Activated naive CD8-positive, alpha-beta T cell treated with anti-CD3 and anti-CD28 coated beads, Interleukin-2, amount 10 ng/mL, durations not matched to agents 7 days and 5 days (primary cell): ENCODE data around the gene ANXA11. TPM values are rescaled to one million over a fixed set of nuclear protein-coding genes. Genes with fewer than 3 reads are reported as not detected.
"Not testable (repeated sequence)": the region's sequence is repeated elsewhere in the genome, so short reads cannot be mapped to it uniquely, and the experiment has no call there.

Experiments
- ATAC-seq: fragments of 150-1000 bp; cut with Tn5 transposase; one replicate; pipeline ENCODE4 v1.10.0; 2021; ENCODE audit warnings: low read depth, moderate library complexity
- POLR2A ChIA-PET: fragments of 350-600 bp; sonication (Branson Sonifier 250); formaldehyde crosslinking; loops from one replicate; lab custom pipeline; 2021; ENCODE audit warnings: antibody characterized with exemption; lab: Charles Lee
- DNase-seq: peaks from one replicate; pipeline ENCODE4 v3.0.0; 2021
- H3K27ac Mint-ChIP-seq: one replicate; pipeline ENCODE4 v1.8.0; 2022; ENCODE audit warnings: mild to moderate bottlenecking, mixed read lengths
- H3K27me3 Mint-ChIP-seq: one replicate; pipeline ENCODE4 v1.8.0; 2022; ENCODE audit warnings: mild to moderate bottlenecking, moderate library complexity, mixed read lengths
- H3K36me3 Mint-ChIP-seq: one replicate; pipeline ENCODE4 v1.8.0; 2021; ENCODE audit warnings: mild to moderate bottlenecking, mixed read lengths
- H3K4me1 Mint-ChIP-seq: one replicate; pipeline ENCODE4 v1.8.0; 2021; ENCODE audit warnings: mixed read lengths
- H3K4me3 Mint-ChIP-seq: one replicate; pipeline ENCODE4 v1.8.0; 2022; ENCODE audit warnings: mild to moderate bottlenecking, moderate library complexity, mixed read lengths
- H3K9me3 Mint-ChIP-seq: one replicate; pipeline ENCODE4 v1.8.0; 2021; ENCODE audit warnings: mixed read lengths
- total RNA-seq, 2 experiments: library from RNA; stranded (reverse); gene quantifications; one replicate each; pipeline ENCODE4 v1.2.3, GENCODE V29; 2021

Gene ANXA11
- total RNA-seq = 100 to 1,000 TPM; 263 to 277 TPM

GRCh38 chr10:80205477-80206276 lies at the start of gene ANXA11:
Gene ANXA11 (minus strand): TSS chr10:80205537. CDS start chr10:80172861, 32,676 bp downstream.
- Mint-ChIP-seq H3K36me3 (peaks cover 19% of the 10 kb centered on the region), H3K9me3 (no peaks in the 10 kb centered on the region), H3K27me3 (peaks cover 2% of the 10 kb centered on the region), H3K4me3 (peak within 1 kb of the TSS; percentile 93), H3K4me1 (peaks cover 37% of the 10 kb centered on the region), H3K27ac (peak within 1 kb of the TSS; percentile 92)
- ATAC-seq (peak; percentile 80), DNase-seq (peak; percentile 86)
- POLR2A ChIA-PET = interaction anchor here (0.6 to 3.5 kb wide), 8 partner anchors 9 to 267 kb away, joined by 3 to 34 read pairs (median 4); no protein-coding TSS in a partner anchor

GRCh38 chr10:80254726-80255125 lies 49.4 kb upstream of the ANXA11 start:
- H3K27ac Mint-ChIP-seq, POLR2A ChIA-PET: not testable (repeated sequence)
- H3K4me1 Mint-ChIP-seq = peaks cover 16% of the 10 kb centered on the region

GRCh38 chr10:80253963-80254271 lies 48.6 kb upstream of the ANXA11 start:
- H3K27me3 Mint-ChIP-seq, H3K4me3 Mint-ChIP-seq, H3K9me3 Mint-ChIP-seq, ATAC-seq, DNase-seq, H3K36me3 Mint-ChIP-seq: not testable (repeated sequence)
- Mint-ChIP-seq H3K27ac (peak overlapping the region; percentile 95), H3K4me1 (peaks cover 16% of the 10 kb centered on the region)
- POLR2A ChIA-PET = interaction anchor here (1.0 kb wide), 1 partner anchor 175 kb away, joined by 3 read pairs; the partner anchor contains the start of gene TMEM254

More at GRCh38 chr10:80254726-80255125, 49.4 kb upstream of the ANXA11 start:
- H3K27me3 Mint-ChIP-seq, H3K4me3 Mint-ChIP-seq, DNase-seq, ATAC-seq, H3K9me3 Mint-ChIP-seq, H3K36me3 Mint-ChIP-seq: not testable (repeated sequence)

- H3K27me3 Mint-ChIP-seq = peaks cover 8% of the 10 kb centered on the region
- H3K36me3 Mint-ChIP-seq = no peaks in the 10 kb centered on the region
- POLR2A ChIA-PET = interaction anchor here (1.0 kb wide), 1 partner anchor 174 kb away, joined by 3 read pairs; the partner anchor contains the start of gene TMEM254
- DNase-seq (peak; percentile 41), ATAC-seq (peak; percentile 93)
- H3K9me3 Mint-ChIP-seq = no peaks in the 10 kb centered on the region
- peaks cover 16% of the 10 kb centered on the region for H3K4me1 Mint-ChIP-seq
- peak overlapping the region; percentile 95 for H3K27ac Mint-ChIP-seq
- H3K4me3 Mint-ChIP-seq = peak overlapping the region; percentile 67
Measured at GRCh38 chr10:80253266-80253962, 48.1 kb upstream of the ANXA11 start.

GRCh38 chr10:80252296-80252887 lies 47.1 kb upstream of the ANXA11 start:
- DNase-seq = no peak
- H3K36me3 Mint-ChIP-seq = no peaks in the 10 kb centered on the region
- peaks cover 16% of the 10 kb centered on the region for H3K4me1 Mint-ChIP-seq
- H3K9me3 Mint-ChIP-seq = no peaks in the 10 kb centered on the region
- peak overlapping the region; percentile 66 for H3K27ac Mint-ChIP-seq
- peaks cover 9% of the 10 kb centered on the region for H3K27me3 Mint-ChIP-seq
- H3K4me3 Mint-ChIP-seq = no peak overlapping the region
- POLR2A ChIA-PET = no interaction called here
- ATAC-seq = no peak

- ATAC-seq = not testable (repeated sequence)
Measured at GRCh38 chr10:80251703-80252280, 46.5 kb upstream of the ANXA11 start.

GRCh38 chr10:80250399-80250798 lies 45.1 kb upstream of the ANXA11 start:
- POLR2A ChIA-PET, DNase-seq, H3K9me3 Mint-ChIP-seq, H3K27me3 Mint-ChIP-seq, H3K27ac Mint-ChIP-seq, H3K36me3 Mint-ChIP-seq, H3K4me3 Mint-ChIP-seq, ATAC-seq: not testable (repeated sequence)
- peaks cover 15% of the 10 kb centered on the region for H3K4me1 Mint-ChIP-seq

More at GRCh38 chr10:80251703-80252280, 46.5 kb upstream of the ANXA11 start:
- Mint-ChIP-seq H3K27ac (peak overlapping the region; percentile 45), H3K4me1 (peaks cover 16% of the 10 kb centered on the region)
- H3K27me3 Mint-ChIP-seq, DNase-seq, H3K36me3 Mint-ChIP-seq, H3K4me3 Mint-ChIP-seq, POLR2A ChIA-PET, H3K9me3 Mint-ChIP-seq: not testable (repeated sequence)

GRCh38 chr10:80249906-80250305 lies 44.6 kb upstream of the ANXA11 start:
- POLR2A ChIA-PET, H3K27ac Mint-ChIP-seq, H3K36me3 Mint-ChIP-seq, H3K27me3 Mint-ChIP-seq, H3K9me3 Mint-ChIP-seq, DNase-seq, H3K4me3 Mint-ChIP-seq, ATAC-seq: not testable (repeated sequence)
- peaks cover 15% of the 10 kb centered on the region for H3K4me1 Mint-ChIP-seq

- peaks cover 19% of the 10 kb centered on the region for H3K27me3 Mint-ChIP-seq
- H3K27ac Mint-ChIP-seq, H3K36me3 Mint-ChIP-seq, H3K4me1 Mint-ChIP-seq, DNase-seq, H3K9me3 Mint-ChIP-seq, H3K4me3 Mint-ChIP-seq, ATAC-seq, POLR2A ChIA-PET: not testable (repeated sequence)
Measured at GRCh38 chr10:80247611-80248010, 42.3 kb upstream of the ANXA11 start.

GRCh38 chr10:80244371-80244770 lies 39.0 kb upstream of the ANXA11 start:
- H3K9me3 Mint-ChIP-seq, POLR2A ChIA-PET, H3K4me3 Mint-ChIP-seq, H3K27ac Mint-ChIP-seq, DNase-seq, ATAC-seq, H3K4me1 Mint-ChIP-seq, H3K36me3 Mint-ChIP-seq: not testable (repeated sequence)
- peaks cover 18% of the 10 kb centered on the region for H3K27me3 Mint-ChIP-seq

- H3K4me1 Mint-ChIP-seq, ATAC-seq, H3K9me3 Mint-ChIP-seq, H3K27ac Mint-ChIP-seq, DNase-seq, POLR2A ChIA-PET, H3K36me3 Mint-ChIP-seq, H3K4me3 Mint-ChIP-seq: not testable (repeated sequence)
- H3K27me3 Mint-ChIP-seq = peaks cover 15% of the 10 kb centered on the region
Measured at GRCh38 chr10:80242341-80242740, 37.0 kb upstream of the ANXA11 start.

- H3K4me3 Mint-ChIP-seq, H3K4me1 Mint-ChIP-seq, H3K27ac Mint-ChIP-seq, POLR2A ChIA-PET, ATAC-seq, DNase-seq, H3K9me3 Mint-ChIP-seq, H3K27me3 Mint-ChIP-seq, H3K36me3 Mint-ChIP-seq: not testable (repeated sequence)
Measured at GRCh38 chr10:80236457-80236856, 31.1 kb upstream of the ANXA11 start.
